T-cell (primary cell): ENCODE results near the gene DNAH10. TPM values are rescaled to one million over a fixed set of nuclear protein-coding genes. Genes with fewer than 3 reads are reported as not detected.

Source experiments
- ATAC-seq, 4 experiments: fragments of 200-7000 bp in 3 of 4; fragments of 150-1000 bp in 1 of 4; cut with Tn5 transposase; replicated peaks in 1 of 4; 1 replicate in 3 of 4; 2 replicates in 1 of 4; pipeline ENCODE4 v1.10.0; 2021; ENCODE audit warnings: moderate library complexity in 3 of 4, mild to moderate bottlenecking in 2 of 4, moderate number of reproducible peaks in 1 of 4
- CTCF ChIA-PET, 2 donors: fragments of 300-600 bp; sonication (Branson Sonifier 250); formaldehyde crosslinking; loops; one replicate each; lab custom pipeline; 2022; ENCODE audit warnings: antibody characterized with exemption in 2 of 2; lab: Charles Lee
- POLR2A ChIA-PET, 2 donors: fragments of 300-600 bp; sonication (Branson Sonifier 250); formaldehyde crosslinking; loops; one replicate each; lab custom pipeline; 2022; ENCODE audit warnings: antibody characterized with exemption in 2 of 2; lab: Charles Lee
- DNase-seq, 35 experiments: peaks; one replicate each; pipeline versions ENCODE4 v3.0.0 to v3.0.0-alpha.2; 2013 to 2023
- H3K27ac ChIP-seq: one replicate; pipeline ENCODE4 v1.5.1; 2013; ENCODE audit warnings: low read length
- H3K27me3 ChIP-seq, 2 experiments: replicated peaks in 1 of 2; 1 replicate in 1 of 2; 2 replicates in 1 of 2; pipeline versions ENCODE4 v1.6.1 to v1.7.0; 2013; ENCODE audit warnings: low read length in 1 of 2, mixed read lengths in 1 of 2; ENCODE audit not compliant: control insufficient read depth in 2 of 2, insufficient read depth in 2 of 2; ENCODE audit errors: extremely low read depth in 1 of 2
- H3K36me3 ChIP-seq, 2 donors: 1 replicate in 1 of 2; 2 replicates in 1 of 2; pipeline versions ENCODE4 v1.6.1 to v1.7.0; 2013; ENCODE audit warnings: low read length in 1 of 2; ENCODE audit not compliant: control insufficient read depth in 2 of 2, insufficient read depth in 1 of 2; ENCODE audit errors: extremely low read depth in 1 of 2
- H3K4me1 ChIP-seq, 2 experiments: 1 replicate in 1 of 2; 2 replicates in 1 of 2; pipeline versions ENCODE4 v1.6.1 to v1.7.0; 2013; ENCODE audit warnings: low read length in 2 of 2, mixed read lengths in 1 of 2; ENCODE audit not compliant: insufficient read depth in 2 of 2, control insufficient read depth in 1 of 2; ENCODE audit errors: extremely low read depth in 1 of 2
- H3K4me3 ChIP-seq, 2 donors: 1 replicate in 1 of 2; 2 replicates in 1 of 2; pipeline versions ENCODE4 v1.5.1 to v1.7.0; 2013; ENCODE audit warnings: mild to moderate bottlenecking in 2 of 2, low read length in 1 of 2, moderate library complexity in 1 of 2; ENCODE audit not compliant: control insufficient read depth in 1 of 2; ENCODE audit errors: extremely low read depth in 1 of 2
- H3K9me3 ChIP-seq: 2 replicates; pipeline ENCODE4 v1.7.0; 2013
- H3K27ac Mint-ChIP-seq, 2 donors: one replicate each; pipeline ENCODE4 v1.8.0; 2020 to 2021; ENCODE audit warnings: mild to moderate bottlenecking in 2 of 2, mixed read lengths in 2 of 2
- H3K27me3 Mint-ChIP-seq, 2 donors: one replicate each; pipeline ENCODE4 v1.8.0; 2021 to 2022; ENCODE audit warnings: mixed read lengths in 2 of 2
- H3K36me3 Mint-ChIP-seq: one replicate; pipeline ENCODE4 v1.8.0; 2021; ENCODE audit warnings: mixed read lengths
- H3K4me1 Mint-ChIP-seq, 3 donors: one replicate each; pipeline ENCODE4 v1.8.0; 2020 to 2022; ENCODE audit warnings: mixed read lengths in 3 of 3, mild to moderate bottlenecking in 1 of 3
- H3K4me3 Mint-ChIP-seq, 3 donors: one replicate each; pipeline ENCODE4 v1.8.0; 2020 to 2022; ENCODE audit warnings: mild to moderate bottlenecking in 3 of 3, mixed read lengths in 3 of 3, moderate library complexity in 3 of 3
- H3K9me3 Mint-ChIP-seq, 3 donors: one replicate each; pipeline ENCODE4 v1.8.0; 2020 to 2022; ENCODE audit warnings: mixed read lengths in 3 of 3
- WGBS: methylation state at CpG from one replicate; pipeline ENCODE4 v1.1.5; 2013; ENCODE audit warnings: missing lambda C conversion rate; ENCODE audit not compliant: insufficient coverage; 5-methylcytosine and 5-hydroxymethylcytosine counted together
- total RNA-seq, 35 experiments: library from RNA in 6 of 35; stranded (reverse) in 6 of 35; fragments of 120-200 nt in 1 of 35; gene quantifications; one replicate each; pipeline versions ENCODE4 v1.2.1 to v1.2.4 and lab custom pipeline; 2013 to 2026

DNAH10 gene
- total RNA-seq, 5 donors from 2014 or later (not counting 1 experiment from before 2014, with no cell fraction given), result 0.08 to 0.32 (median 0.19) TPM

- ChIA-PET CTCF (no interaction called here), POLR2A (no interaction called here)
- ATAC-seq (no peak), DNase-seq (no peak)
- H3K4me3 Mint-ChIP-seq, result no peak overlapping the region
- no peak overlapping the region for H3K27ac Mint-ChIP-seq
- Histone ChIP-seq H3K4me3 (no peak overlapping the region), H3K9me3 (no peaks in the 10 kb centered on the region), H3K36me3 (peaks cover 13 to 69% of the 10 kb centered on the region in 2 donors), H3K27ac (no peak overlapping the region), H3K4me1 (peaks cover 0 to 5% of the 10 kb centered on the region in 2 experiments), H3K27me3 (no peaks in the 10 kb centered on the region)
- H3K9me3 Mint-ChIP-seq, result no peaks in the 10 kb centered on the region
- 99% methylated on average over 5 of the region's 10 CpGs for WGBS
- H3K27me3 Mint-ChIP-seq, result no peaks in the 10 kb centered on the region
- H3K36me3 Mint-ChIP-seq, result peaks cover 59% of the 10 kb centered on the region
- peaks cover 10 to 26% (median 15%) of the 10 kb centered on the region in 3 donors for H3K4me1 Mint-ChIP-seq
These were observed 12.7 kb upstream of the DNAH10 start for GRCh38 chr12:123749355-123749754.

DNA sequence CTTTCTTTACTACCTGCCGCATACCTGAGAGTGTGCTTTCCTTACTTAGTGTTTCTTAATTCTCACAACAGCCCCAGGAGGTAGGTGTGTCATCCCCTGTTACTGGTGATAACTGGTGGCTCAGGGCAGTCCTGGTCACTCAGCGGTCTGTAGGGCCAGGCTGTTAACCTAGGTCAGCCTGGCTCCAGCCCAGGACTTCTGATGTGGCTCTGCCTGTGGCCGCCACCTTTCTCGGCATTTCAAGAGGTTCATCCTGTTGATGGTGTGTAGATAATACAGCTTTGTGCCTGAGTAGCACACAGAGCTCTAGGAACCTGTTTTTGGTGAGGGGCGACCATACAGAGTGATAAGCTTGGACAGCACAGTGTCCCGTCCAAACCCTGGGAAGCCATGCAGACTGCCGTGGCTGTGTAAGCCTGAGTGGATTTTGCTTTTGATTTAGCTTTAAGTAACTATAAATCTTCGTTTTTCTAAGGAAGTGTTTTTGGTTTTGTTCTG is 11.9 kb upstream of the DNAH10 start:
- H3K4me3 Mint-ChIP-seq, result no peak overlapping the region
- no peaks in the 10 kb centered on the region for H3K9me3 Mint-ChIP-seq
- Histone ChIP-seq H3K9me3 (no peaks in the 10 kb centered on the region), H3K27ac (no peak overlapping the region), H3K4me3 (no peak overlapping the region), H3K36me3 (peaks cover 12 to 69% of the 10 kb centered on the region in 2 donors), H3K4me1 (peaks cover 0 to 5% of the 10 kb centered on the region in 2 experiments), H3K27me3 (no peaks in the 10 kb centered on the region)
- H3K27me3 Mint-ChIP-seq, result no peaks in the 10 kb centered on the region
- DNase-seq, result no peak
- POLR2A ChIA-PET, result interaction anchor here in 1 of 2 donors (0.6 kb wide), 1 partner anchor 540 kb away, joined by 5 read pairs; no protein-coding TSS in a partner anchor
- WGBS, result 90% methylated on average over 6 of the region's 8 CpGs
- H3K27ac Mint-ChIP-seq, result no peak overlapping the region
- H3K4me1 Mint-ChIP-seq, result peaks cover 10 to 22% (median 15%) of the 10 kb centered on the region in 3 donors
- ATAC-seq, result no peak
- peaks cover 57% of the 10 kb centered on the region for H3K36me3 Mint-ChIP-seq
- CTCF ChIA-PET, result no interaction called here

DNA sequence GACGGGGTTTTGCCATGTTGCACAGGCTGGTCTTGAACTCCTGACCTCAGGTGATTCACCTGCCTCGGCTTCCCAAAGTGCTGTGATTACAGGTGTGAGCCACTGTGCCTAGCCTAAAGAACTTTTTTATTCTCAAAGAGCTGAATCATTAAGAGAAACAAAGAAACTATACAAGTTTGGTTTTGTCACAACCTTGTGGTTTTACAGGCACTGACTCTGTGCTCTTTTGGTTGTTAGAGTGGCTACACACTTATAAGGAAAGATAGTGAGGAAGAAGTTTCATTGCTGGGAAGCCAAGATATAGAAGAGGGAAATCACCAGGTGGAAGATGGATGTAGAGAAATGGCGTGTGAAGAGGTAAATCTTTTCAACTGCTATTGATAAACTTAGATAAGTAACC is 10.1 kb upstream of the DNAH10 start:
- WGBS, result no CpG with 5 or more reads among the region's 3 CpGs
- Histone ChIP-seq H3K27ac (no peak overlapping the region), H3K4me3 (no peak overlapping the region), H3K36me3 (peaks cover 12 to 69% of the 10 kb centered on the region in 2 donors), H3K27me3 (no peaks in the 10 kb centered on the region), H3K9me3 (no peaks in the 10 kb centered on the region), H3K4me1 (peaks cover 0 to under 1% of the 10 kb centered on the region in 2 experiments)
- Mint-ChIP-seq H3K36me3 (peaks cover 54% of the 10 kb centered on the region), H3K4me1 (peaks cover 8 to 12% (median 10%) of the 10 kb centered on the region in 3 donors), H3K27ac (no peak overlapping the region), H3K27me3 (no peaks in the 10 kb centered on the region), H3K9me3 (no peaks in the 10 kb centered on the region), H3K4me3 (no peak overlapping the region)
- POLR2A ChIA-PET, result no interaction called here
- DNase-seq (no peak), ATAC-seq (no peak)
- CTCF ChIA-PET, result no interaction called here

GRCh38 chr12:123754041-123754772 is 7.9 kb upstream of the DNAH10 start:
- Mint-ChIP-seq H3K4me3 (no peak overlapping the region), H3K4me1 (no peaks in the 10 kb centered on the region), H3K9me3 (no peaks in the 10 kb centered on the region), H3K27ac (no peak overlapping the region), H3K36me3 (peaks cover 47% of the 10 kb centered on the region), H3K27me3 (no peaks in the 10 kb centered on the region)
- WGBS, result 92% methylated on average over 9 of the region's 12 CpGs
- no peaks in the 10 kb centered on the region for H3K9me3 ChIP-seq
- peaks cover 12 to 58% of the 10 kb centered on the region in 2 donors for H3K36me3 ChIP-seq
- DNase-seq, result no peak
- no peaks in the 10 kb centered on the region for H3K4me1 ChIP-seq
- ATAC-seq, result no peak
- ChIA-PET POLR2A (no interaction called here), CTCF (no interaction called here)
- H3K4me3 ChIP-seq, result no peak overlapping the region
- H3K27ac ChIP-seq, result no peak overlapping the region
- no peaks in the 10 kb centered on the region for H3K27me3 ChIP-seq

GRCh38 chr12:123757561-123757960 is 4.5 kb upstream of the DNAH10 start:
- ATAC-seq (no peak), DNase-seq (no peak)
- WGBS, result 95% methylated on average over 3 of the region's 6 CpGs
- ChIA-PET POLR2A (interaction anchor here in 1 of 2 donors (0.6 kb wide), 1 partner anchor 1145 kb away, joined by 3 read pairs; no protein-coding TSS in a partner anchor), CTCF (no interaction called here)
- Mint-ChIP-seq H3K27me3 (no peaks in the 10 kb centered on the region), H3K27ac (no peak overlapping the region), H3K36me3 (peaks cover 38% of the 10 kb centered on the region), H3K4me3 (no peak overlapping the region), H3K4me1 (peaks cover under 1 to 4% (median 4%) of the 10 kb centered on the region in 3 donors), H3K9me3 (no peaks in the 10 kb centered on the region)
- Histone ChIP-seq H3K4me3 (no peak overlapping the region), H3K4me1 (peaks cover 0 to 7% of the 10 kb centered on the region in 2 experiments), H3K27ac (no peak overlapping the region), H3K36me3 (peaks cover 7 to 34% of the 10 kb centered on the region in 2 donors), H3K27me3 (peaks cover 0 to 4% of the 10 kb centered on the region in 2 experiments), H3K9me3 (no peaks in the 10 kb centered on the region)

- H3K27me3 ChIP-seq, result peaks cover 0 to 17% of the 10 kb centered on the region in 2 experiments
- H3K4me3 ChIP-seq, result no peak overlapping the region
- peaks cover 0 to 10% of the 10 kb centered on the region in 2 experiments for H3K4me1 ChIP-seq
- Mint-ChIP-seq H3K27ac (no peak overlapping the region), H3K36me3 (peaks cover 23% of the 10 kb centered on the region), H3K9me3 (no peaks in the 10 kb centered on the region), H3K27me3 (no peaks in the 10 kb centered on the region), H3K4me1 (peaks cover 5 to 7% (median 7%) of the 10 kb centered on the region in 3 donors), H3K4me3 (no peak overlapping the region)
- H3K36me3 ChIP-seq, result peaks cover 0 to 7% of the 10 kb centered on the region in 2 donors
- ChIA-PET CTCF (no interaction called here), POLR2A (no interaction called here)
- DNase-seq (no peak), ATAC-seq (no peak)
- H3K27ac ChIP-seq, result no peak overlapping the region
- H3K9me3 ChIP-seq, result no peaks in the 10 kb centered on the region
- WGBS, result 100% methylated on average over 2 of the region's 11 CpGs
These were observed 1.7 kb upstream of the DNAH10 start for GRCh38 chr12:123760267-123760938.
